HepG2 (cell line): ENCODE measurements around the gene GATAD2B. TPM values are rescaled to one million over a fixed set of nuclear protein-coding genes. Genes with fewer than 3 reads are reported as not detected.
A peak's percentile ranks its signal among the peaks of the same experiment; 100 is the strongest.

Experiments used
- ATF2 ChIP-seq: sonication (generic); formaldehyde crosslinking; IDR thresholded peaks from 2 replicates; pipeline ENCODE4 v1.4.0; 2020; ENCODE audit warnings: missing genetic modification reagents
- BATF2 ChIP-seq: sonication (generic); formaldehyde crosslinking; IDR thresholded peaks from 2 replicates; pipeline ENCODE4 v1.8.0; 2022; ENCODE audit warnings: mild to moderate bottlenecking, missing genetic modification reagents, moderate library complexity
- CENPT ChIP-seq: sonication (generic); formaldehyde crosslinking; IDR thresholded peaks from 2 replicates; pipeline ENCODE4 v1.8.0; 2022; ENCODE audit warnings: low read depth, mild to moderate bottlenecking, moderate library complexity, missing genetic modification reagents
- CENPX ChIP-seq: sonication (generic); formaldehyde crosslinking; IDR thresholded peaks from 2 replicates; pipeline ENCODE4 v1.9.0; 2021; ENCODE audit warnings: mild to moderate bottlenecking, missing genetic modification reagents, moderate library complexity
- FOXP1 ChIP-seq, 2 experiments: fragments of 450-650 bp in 1 of 2; IDR thresholded peaks; 2 replicates each; pipeline ENCODE4 v1.6.1; 2017 to 2018; ENCODE audit warnings: antibody characterized with exemption in 1 of 2
- HNF1A ChIP-seq, 2 experiments: sonication (generic) in 1 of 2; formaldehyde crosslinking in 1 of 2; IDR thresholded peaks; 2 replicates each; pipeline versions ENCODE4 v1.4.0 to v1.6.1; 2016 to 2020; ENCODE audit warnings: borderline replicate concordance in 1 of 2, low read depth in 1 of 2, mild to moderate bottlenecking in 1 of 2, missing genetic modification reagents in 1 of 2
- MAF1 ChIP-seq: sonication (generic); formaldehyde crosslinking; IDR thresholded peaks from 2 replicates; pipeline ENCODE4 v1.5.0; 2020; ENCODE audit warnings: missing genetic modification reagents, borderline replicate concordance
- MBNL3 ChIP-seq: fragments of 250-450 bp; sonication (Bioruptor Pico); conservative IDR thresholded peaks from 2 replicates; pipeline ENCODE4 v1.8.0; 2022; ENCODE audit warnings: mild to moderate bottlenecking, inconsistent platforms
- RARG ChIP-seq: sonication (generic); formaldehyde crosslinking; IDR thresholded peaks from 2 replicates; pipeline ENCODE4 v1.4.0; 2020; ENCODE audit warnings: low read depth, mild to moderate bottlenecking, missing genetic modification reagents
- REXO4 ChIP-seq: sonication (generic); formaldehyde crosslinking; IDR thresholded peaks from 2 replicates; pipeline ENCODE4 v1.8.0; 2022; ENCODE audit warnings: missing genetic modification reagents, mild to moderate bottlenecking, borderline replicate concordance
- RFX5 ChIP-seq: IDR thresholded peaks from 2 replicates; pipeline ENCODE4 v1.6.1; 2011; ENCODE audit warnings: low read depth, low read length, improper control_type of control experiment
- SRSF9 ChIP-seq: fragments of 200-400 bp; formaldehyde crosslinking; IDR thresholded peaks from 2 replicates; pipeline ENCODE4 v1.6.1; 2018; ENCODE audit warnings: borderline replicate concordance, mild to moderate bottlenecking, low read depth, low read length; ENCODE audit not compliant: insufficient read depth, poor library complexity, severe bottlenecking
- STAT5B ChIP-seq: sonication (generic); formaldehyde crosslinking; IDR thresholded peaks from 2 replicates; pipeline ENCODE4 v1.4.0; 2020; ENCODE audit warnings: missing genetic modification reagents
- ZNF230 ChIP-seq: sonication (generic); formaldehyde crosslinking; IDR thresholded peaks from 2 replicates; pipeline ENCODE4 v1.4.0; 2020; ENCODE audit warnings: mild to moderate bottlenecking, missing genetic modification reagents
- ZNF280B ChIP-seq: sonication (generic); formaldehyde crosslinking; IDR thresholded peaks from 2 replicates; pipeline ENCODE4 v1.5.0; 2020; ENCODE audit warnings: missing genetic modification reagents, mild to moderate bottlenecking, borderline replicate concordance
- ZNF564 ChIP-seq: sonication (generic); formaldehyde crosslinking; IDR thresholded peaks from 2 replicates; pipeline ENCODE4 v1.8.1; 2023; ENCODE audit warnings: mild to moderate bottlenecking, missing genetic modification reagents
- ZNF652 ChIP-seq: IDR thresholded peaks from 2 replicates; pipeline ENCODE4 v1.6.1; 2016; ENCODE audit warnings: low read depth, borderline replicate concordance
- ZXDC ChIP-seq: sonication (generic); formaldehyde crosslinking; IDR thresholded peaks from 2 replicates; pipeline ENCODE4 v1.5.0; 2020; ENCODE audit warnings: mild to moderate bottlenecking, missing genetic modification reagents
- polyA plus RNA-seq, 8 experiments: library from polyadenylated mRNA; depleted of rRNA in 3 of 8; stranded (reverse) in 7 of 8; unstranded in 1 of 8; fragments of >200 nt; fragmentation: Illumina TruSeq in 4 of 8; extraction: Trizol in 4 of 8; gene quantifications; 2 replicates each; pipeline versions ENCODE4 v1.2.1 to v1.2.3, GENCODE V29; 2011 to 2016; ENCODE audit warnings: low read depth in 4 of 8, missing spikeins in 1 of 8, mixed read lengths in 1 of 8; ENCODE audit not compliant: insufficient read depth in 1 of 8
- total RNA-seq, 5 experiments: library from RNA; depleted of rRNA; stranded (reverse); fragments of >200 nt; fragmentation: Illumina TruSeq; extraction: Trizol; gene quantifications; 2 replicates each; pipeline ENCODE4 v1.2.3, GENCODE V29; 2016; ENCODE audit warnings: low read depth in 1 of 5

The GATAD2B gene
- total and polyA plus RNA-seq, 2 of the 13 experiments (the other 11 are each of a cell fraction or from before 2014, with no cell fraction given) = 3.2 to 5.2 TPM

- TF ChIP-seq BATF2 (CRISPR knock-in tag) = no peak
- no peak; the same call in 1 of the 2 replicates for TF ChIP-seq ZNF280B
- TF ChIP-seq ZNF564 (CRISPR knock-in tag) = no peak
- no peak for TF ChIP-seq RARG (CRISPR knock-in tag)
- TF ChIP-seq ATF2 (CRISPR knock-in tag) = peak; percentile 49; the same call in 1 of the 2 replicates
- TF ChIP-seq ZNF652 (CRISPR knock-in tag) = no peak
- TF ChIP-seq ZNF230 = no peak
- no peak for TF ChIP-seq REXO4 (CRISPR knock-in tag)
- TF ChIP-seq MBNL3 (CRISPR knock-in tag) = no peak
- TF ChIP-seq RFX5 = no peak
- TF ChIP-seq ZXDC = no peak
- TF ChIP-seq CENPT (CRISPR knock-in tag) = no peak
- TF ChIP-seq MAF1 (CRISPR knock-in tag) = no peak
- TF ChIP-seq SRSF9 = no peak
- no peak for TF ChIP-seq FOXP1 (IDR thresholded peaks at IDR 0.05)
- TF ChIP-seq FOXP1 (CRISPR knock-in tag; IDR thresholded peaks at IDR 0.05) = no peak
- TF ChIP-seq STAT5B (CRISPR knock-in tag) = no peak
- TF ChIP-seq CENPX (CRISPR knock-in tag) = no peak
- TF ChIP-seq HNF1A (IDR thresholded peaks at IDR 0.05; ENCODE audit: low read depth) = no peak
- no peak; the same call in 1 of the 2 replicates for TF ChIP-seq HNF1A (CRISPR knock-in tag; IDR thresholded peaks at IDR 0.05; ENCODE audit: borderline replicate concordance)
Observed at GRCh38 chr1:153953859-153954365, 31.1 kb upstream of the GATAD2B start (continued).
